ENCODE data around the gene TECRL.

TECRL gene

GRCh38 chr4:64326507-64326906, 82.7 kb downstream of the TECRL start:
- DNase-seq = no peak

- DNase-seq = no peak
Observed at GRCh38 chr4:64306255-64306565, 103.0 kb downstream of the TECRL start.

GRCh38 chr4:64305565-64306254, 103.5 kb downstream of the TECRL start:
- no peak for DNase-seq

- DNase-seq = no peak
Observed at GRCh38 chr4:64272432-64272831, 136.8 kb downstream of the TECRL start.

GRCh38 chr4:64271601-64272081, 137.6 kb downstream of the TECRL start:
- no peak for DNase-seq

- no peak for DNase-seq
Observed at GRCh38 chr4:64266669-64267068, 142.6 kb downstream of the TECRL start.

- no peak for DNase-seq
Observed at GRCh38 chr4:64266263-64266662, 143.0 kb downstream of the TECRL start.

GRCh38 chr4:64251781-64252180, 157.5 kb downstream of the TECRL start:
- no peak for DNase-seq

- no peak for DNase-seq
Observed at GRCh38 chr4:64250488-64250887, 158.8 kb downstream of the TECRL start.

- DNase-seq = no peak
Observed at GRCh38 chr4:64250061-64250460, 159.2 kb downstream of the TECRL start.

- no peak for DNase-seq
Observed at GRCh38 chr4:64248186-64248585, 161.1 kb downstream of the TECRL start.

GRCh38 chr4:64230709-64231310, 178.4 kb downstream of the TECRL start:
- no peak for DNase-seq

All from stimulated activated CD4-positive, alpha-beta T cell treated with anti-CD3 and anti-CD28 coated beads, Interleukin-12 subunit alpha, Interleukin-12 subunit beta, amount 100 ng/mL, for 4 hours (primary cell).